NCI-H748 treated with DMSO at 0.1 percent for 48 hours (cell line): ENCODE measurements around the gene GALNT18.

Experiments used
- DNase-seq: peaks from one replicate; lab custom pipeline; 2025; lab: John Stamatoyannopoulos, UW

GALNT18 gene

GRCh38 chr11:11306855-11307254 is 314.9 kb downstream of the GALNT18 start:
- DNase-seq = no peak

- DNase-seq = no peak
Observed at GRCh38 chr11:11304550-11304949, 317.3 kb downstream of the GALNT18 start.

GRCh38 chr11:11302565-11302964 is 319.2 kb downstream of the GALNT18 start:
- DNase-seq = no peak

GRCh38 chr11:11301212-11301611 is 320.6 kb downstream of the GALNT18 start:
- no peak for DNase-seq

GRCh38 chr11:11297578-11297977 is 324.2 kb downstream of the GALNT18 start:
- DNase-seq = no peak

- no peak for DNase-seq
Observed at GRCh38 chr11:11296434-11296833, 325.4 kb downstream of the GALNT18 start.

GRCh38 chr11:11294551-11294855 is 327.3 kb downstream of the GALNT18 start:
- no peak for DNase-seq

GRCh38 chr11:11293798-11294550 is 327.8 kb downstream of the GALNT18 start:
- DNase-seq = no peak

- DNase-seq = no peak
Observed at GRCh38 chr11:11292839-11293238, 329.0 kb downstream of the GALNT18 start.

- DNase-seq = no peak
Observed at GRCh38 chr11:11291041-11292015, 330.5 kb downstream of the GALNT18 start.

- DNase-seq = no peak
Observed at GRCh38 chr11:11290354-11290753, 331.5 kb downstream of the GALNT18 start.

GRCh38 chr11:11289669-11290068 is 332.1 kb downstream of the GALNT18 start:
- no peak for DNase-seq

- no peak for DNase-seq
Observed at GRCh38 chr11:11288972-11289616, 332.7 kb downstream of the GALNT18 start.

GRCh38 chr11:11284481-11284880 is 337.3 kb downstream of the GALNT18 start:
- DNase-seq = no peak

GRCh38 chr11:11281626-11282025 is 340.2 kb downstream of the GALNT18 start:
- no peak for DNase-seq

GRCh38 chr11:11280826-11281225 is 341.0 kb downstream of the GALNT18 start:
- DNase-seq = no peak

- peak; percentile 59 for DNase-seq
Observed at GRCh38 chr11:11279956-11280689, 341.7 kb downstream of the GALNT18 start.

GRCh38 chr11:11272254-11272653 is 349.6 kb downstream of the GALNT18 start:
- DNase-seq = no peak

GRCh38 chr11:11270236-11270775 is 351.5 kb downstream of the GALNT18 start:
- DNase-seq = no peak

GRCh38 chr11:11268706-11269105 is 353.1 kb downstream of the GALNT18 start:
- no peak for DNase-seq

- no peak for DNase-seq
Observed at GRCh38 chr11:11268119-11268518, 353.7 kb downstream of the GALNT18 start.

- DNase-seq = no peak
Observed at GRCh38 chr11:11267312-11267711, 354.5 kb downstream of the GALNT18 start.
